ENCODE measurements around the gene TRAK1. TPM values are rescaled to one million over a fixed set of nuclear protein-coding genes. Genes with fewer than 3 reads are reported as not detected.

Gene TRAK1
- total RNA-seq, 3 donors from 2014 or later: 29.0 to 53.7 (median 40.6) TPM

- Histone ChIP-seq H3K4me3 (peak overlapping the region in 2 of 3 donors; percentile 43 to 64), H3K4me1 (peaks cover 0 to 16% of the 10 kb centered on the region in 2 donors), H3K27me3 (no peaks in the 10 kb centered on the region), H3K27ac (peak overlapping the region; percentile 85 to 87), H3K36me3 (no peaks in the 10 kb centered on the region), H3K9me3 (no peaks in the 10 kb centered on the region)
- peak; percentile 65 to 74 for DNase-seq (ENCODE audit: low spot score in 2 of 2)
- TF ChIP-seq POLR2AphosphoS5 (IDR thresholded peaks at IDR 0.05): peak in 1 of 3 donors; percentile 68
- TF ChIP-seq, protein P1, sequence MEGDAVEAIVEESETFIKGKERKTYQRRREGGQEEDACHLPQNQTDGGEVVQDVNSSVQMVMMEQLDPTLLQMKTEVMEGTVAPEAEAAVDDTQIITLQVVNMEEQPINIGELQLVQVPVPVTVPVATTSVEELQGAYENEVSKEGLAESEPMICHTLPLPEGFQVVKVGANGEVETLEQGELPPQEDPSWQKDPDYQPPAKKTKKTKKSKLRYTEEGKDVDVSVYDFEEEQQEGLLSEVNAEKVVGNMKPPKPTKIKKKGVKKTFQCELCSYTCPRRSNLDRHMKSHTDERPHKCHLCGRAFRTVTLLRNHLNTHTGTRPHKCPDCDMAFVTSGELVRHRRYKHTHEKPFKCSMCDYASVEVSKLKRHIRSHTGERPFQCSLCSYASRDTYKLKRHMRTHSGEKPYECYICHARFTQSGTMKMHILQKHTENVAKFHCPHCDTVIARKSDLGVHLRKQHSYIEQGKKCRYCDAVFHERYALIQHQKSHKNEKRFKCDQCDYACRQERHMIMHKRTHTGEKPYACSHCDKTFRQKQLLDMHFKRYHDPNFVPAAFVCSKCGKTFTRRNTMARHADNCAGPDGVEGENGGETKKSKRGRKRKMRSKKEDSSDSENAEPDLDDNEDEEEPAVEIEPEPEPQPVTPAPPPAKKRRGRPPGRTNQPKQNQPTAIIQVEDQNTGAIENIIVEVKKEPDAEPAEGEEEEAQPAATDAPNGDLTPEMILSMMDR (IDR thresholded peaks at IDR 0.05): no peak
- intact Hi-C loops (cut with DNase I; ENCODE audit: low total_unique reads): no loop called here
Measured at GRCh38 chr3:42159706-42160472, 68.7 kb downstream of the TRAK1 start.

DNA sequence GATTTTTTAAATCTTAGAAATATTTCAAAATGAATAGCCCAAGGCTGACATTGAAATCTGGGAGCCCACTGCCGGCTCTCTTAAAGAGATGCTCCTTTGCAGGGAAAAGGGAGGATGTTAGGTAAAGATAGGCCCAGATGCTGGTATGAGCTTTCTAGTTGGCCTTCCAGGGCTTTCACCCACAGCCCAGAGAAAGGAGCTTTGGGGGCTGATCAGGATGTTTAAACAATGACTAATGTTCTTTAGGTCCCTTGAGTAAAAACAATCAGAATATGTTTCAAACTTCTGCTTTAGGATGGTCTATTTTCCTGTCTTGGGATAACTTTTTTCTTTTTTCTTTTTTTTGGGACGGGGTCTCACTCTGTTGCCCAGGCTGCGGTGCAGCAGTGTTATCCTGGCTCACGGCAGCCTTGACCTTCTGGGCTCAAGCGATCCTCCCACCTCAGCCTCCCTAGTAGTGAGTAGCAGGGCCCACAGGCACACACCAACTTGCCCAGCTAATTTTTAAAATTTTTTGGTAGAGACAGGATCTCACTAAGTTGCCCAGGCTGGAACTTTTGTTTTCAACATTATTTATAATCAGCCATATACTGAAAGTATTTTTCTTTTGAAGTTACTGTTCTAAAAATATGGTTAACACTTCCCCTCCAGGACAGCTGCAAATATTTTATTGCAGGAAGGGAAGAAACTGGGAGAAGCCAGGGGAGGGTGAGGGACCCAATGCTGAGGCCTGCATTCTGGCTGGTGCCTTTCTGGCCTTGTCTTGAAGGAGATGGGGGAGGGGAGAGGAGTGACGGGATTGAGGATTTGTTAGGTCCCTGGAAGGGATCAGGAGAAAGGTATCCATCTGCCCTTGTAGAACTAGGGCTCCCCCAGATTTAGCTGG lies 70.1 kb downstream of the TRAK1 start:
- H3K27ac ChIP-seq: peak overlapping the region in 1 of 2 donors; percentile 34
- peaks cover 0 to 16% of the 10 kb centered on the region in 2 donors for H3K4me1 ChIP-seq
- intact Hi-C loops (cut with DNase I; ENCODE audit: low total_unique reads): no loop called here
- no peaks in the 10 kb centered on the region for H3K27me3 ChIP-seq
- H3K9me3 ChIP-seq: no peaks in the 10 kb centered on the region
- H3K36me3 ChIP-seq: no peaks in the 10 kb centered on the region
- DNase-seq (ENCODE audit: low spot score in 2 of 2): no peak
- peak overlapping the region in 2 of 3 donors; percentile 43 to 64 for H3K4me3 ChIP-seq
- TF ChIP-seq, protein P1 (IDR thresholded peaks at IDR 0.05): no peak
- TF ChIP-seq POLR2A (IDR thresholded peaks at IDR 0.05): no peak
- no peak for TF ChIP-seq POLR2AphosphoS5 (IDR thresholded peaks at IDR 0.05)

- peaks cover 0 to 16% of the 10 kb centered on the region in 2 donors for H3K4me1 ChIP-seq
- H3K36me3 ChIP-seq: no peaks in the 10 kb centered on the region
- H3K9me3 ChIP-seq: no peaks in the 10 kb centered on the region
- TF ChIP-seq POLR2A (IDR thresholded peaks at IDR 0.05) (no peak), POLR2AphosphoS5 (IDR thresholded peaks at IDR 0.05) (no peak)
- TF ChIP-seq, protein P1 (IDR thresholded peaks at IDR 0.05): no peak
- H3K27me3 ChIP-seq: no peaks in the 10 kb centered on the region
- intact Hi-C loops (cut with DNase I; ENCODE audit: low total_unique reads): no loop called here
- H3K27ac ChIP-seq: no peak overlapping the region
- no peak for DNase-seq (ENCODE audit: low spot score in 2 of 2)
- H3K4me3 ChIP-seq: no peak overlapping the region
Measured at GRCh38 chr3:42162462-42162861, 71.3 kb downstream of the TRAK1 start.

DNA sequence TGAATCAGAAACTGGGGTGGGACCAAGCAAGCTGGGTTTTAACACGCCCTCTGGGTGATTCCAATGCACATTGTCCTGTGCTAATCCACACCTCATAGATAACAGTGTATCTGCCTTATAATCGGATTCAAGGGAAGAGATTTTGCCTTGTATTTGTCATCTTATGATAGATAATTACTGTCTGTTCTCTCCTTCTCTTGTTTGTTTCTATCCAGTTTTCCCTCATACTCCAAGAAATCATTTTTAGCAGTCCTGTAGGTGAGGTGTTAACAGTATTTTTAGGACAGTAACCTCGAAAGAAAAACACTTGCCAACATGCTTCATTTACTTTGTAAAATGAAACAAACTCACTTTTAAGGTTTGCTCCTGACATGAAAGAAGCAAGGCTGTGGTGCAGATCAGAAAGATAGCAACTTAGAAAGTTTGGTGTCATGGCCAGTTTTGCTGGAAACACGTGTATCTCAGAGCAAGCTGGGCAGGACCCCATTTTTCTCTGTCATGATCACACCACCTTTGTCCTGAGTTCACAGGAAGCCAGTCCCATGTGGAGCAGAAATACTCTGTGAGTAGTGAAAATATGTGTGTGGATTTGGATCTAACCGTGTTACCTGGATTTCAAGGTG lies 72.6 kb downstream of the TRAK1 start:
- TF ChIP-seq POLR2A (IDR thresholded peaks at IDR 0.05) (no peak), POLR2AphosphoS5 (IDR thresholded peaks at IDR 0.05) (no peak)
- TF ChIP-seq, protein P1 (IDR thresholded peaks at IDR 0.05): no peak
- intact Hi-C loops (cut with DNase I; ENCODE audit: low total_unique reads): no loop called here
- Histone ChIP-seq H3K9me3 (no peaks in the 10 kb centered on the region), H3K27ac (peak overlapping the region in 1 of 2 donors; percentile 19), H3K4me3 (no peak overlapping the region), H3K27me3 (no peaks in the 10 kb centered on the region), H3K36me3 (no peaks in the 10 kb centered on the region), H3K4me1 (peaks cover 0 to 16% of the 10 kb centered on the region in 2 donors)
- DNase-seq (ENCODE audit: low spot score in 2 of 2): no peak

Measured in breast epithelium (tissue), 4 donors.